ENCODE data around the gene SLC23A2.

Gene SLC23A2

GRCh38 chr20:4961746-4962145 is 39.6 kb downstream of the SLC23A2 start:
- no peak for DNase-seq

GRCh38 chr20:4959592-4959991 is 41.7 kb downstream of the SLC23A2 start:
- no peak for DNase-seq

GRCh38 chr20:4957939-4958362 is 43.4 kb downstream of the SLC23A2 start:
- DNase-seq: no peak

GRCh38 chr20:4957187-4957586 is 44.1 kb downstream of the SLC23A2 start:
- no peak for DNase-seq

- no peak for DNase-seq
Observed at GRCh38 chr20:4956200-4956810, 45.0 kb downstream of the SLC23A2 start.

GRCh38 chr20:4953881-4954280 is 47.4 kb downstream of the SLC23A2 start:
- DNase-seq: no peak

- DNase-seq: no peak
Observed at GRCh38 chr20:4952229-4952628, 49.1 kb downstream of the SLC23A2 start.

- DNase-seq: no peak
Observed at GRCh38 chr20:4951299-4951698, 50.0 kb downstream of the SLC23A2 start.

- DNase-seq: no peak
Observed at GRCh38 chr20:4950841-4951240, 50.5 kb downstream of the SLC23A2 start.

- no peak for DNase-seq
Observed at GRCh38 chr20:4950437-4950836, 50.9 kb downstream of the SLC23A2 start.

GRCh38 chr20:4949833-4950178 is 51.5 kb downstream of the SLC23A2 start:
- no peak for DNase-seq

- no peak for DNase-seq
Observed at GRCh38 chr20:4947817-4948559, 53.3 kb downstream of the SLC23A2 start.

- no peak for DNase-seq
Observed at GRCh38 chr20:4946986-4947385, 54.3 kb downstream of the SLC23A2 start.

- DNase-seq: no peak
Observed at GRCh38 chr20:4946585-4946984, 54.7 kb downstream of the SLC23A2 start.

GRCh38 chr20:4944518-4945313 is 56.6 kb downstream of the SLC23A2 start:
- DNase-seq: no peak

- no peak for DNase-seq
Observed at GRCh38 chr20:4942331-4942730, 59.0 kb downstream of the SLC23A2 start.

- peak; percentile 45 for DNase-seq
Observed at GRCh38 chr20:4937407-4938319, 63.6 kb downstream of the SLC23A2 start.

- DNase-seq: no peak
Observed at GRCh38 chr20:4936851-4937406, 64.4 kb downstream of the SLC23A2 start.

GRCh38 chr20:4936392-4936850 is 64.9 kb downstream of the SLC23A2 start:
- no peak for DNase-seq

- no peak for DNase-seq
Observed at GRCh38 chr20:4932061-4932460, 69.2 kb downstream of the SLC23A2 start.

- DNase-seq: no peak
Observed at GRCh38 chr20:4929686-4930397, 71.5 kb downstream of the SLC23A2 start.
